H1 (cell line): ENCODE results near the gene AIM2. TPM values are rescaled to one million over a fixed set of nuclear protein-coding genes. Genes with fewer than 3 reads are reported as not detected.

Experiments used
- CTCF ChIA-PET: fragments of 300-600 bp; sonication (Branson Sonifier 250); formaldehyde crosslinking; loops from one replicate; lab custom pipeline; 2021; ENCODE audit not compliant: partially characterized antibody; lab: Charles Lee
- POLR2A ChIA-PET: fragments of 300-600 bp; sonication (Branson Sonifier 250); formaldehyde crosslinking; loops from one replicate; lab custom pipeline; 2021; ENCODE audit warnings: inconsistent platforms; ENCODE audit not compliant: partially characterized antibody; lab: Charles Lee
- DNase-seq, 2 experiments: peaks; one replicate each; pipeline versions ENCODE4 v3.0.0 to v3.0.0-alpha.2; 2010 to 2022; ENCODE audit warnings: low spot score in 2 of 2, low read depth in 1 of 2, mixed read lengths in 1 of 2
- FAIRE-seq: peaks from 2 replicates; lab custom pipeline; 2011; peaks lifted over from hg19 to GRCh38; lab: Jason Lieb, UNC
- H2AFZ ChIP-seq: 2 replicates; pipeline ENCODE4 v1.8.1; 2012; ENCODE audit warnings: low read length, inconsistent platforms
- H2AK5ac ChIP-seq: 2 replicates; pipeline ENCODE4 v1.6.1; 2013; ENCODE audit warnings: low read depth, low read length
- H2BK120ac ChIP-seq: replicated peaks from 2 replicates; pipeline ENCODE3; 2013; ENCODE audit warnings: low read depth, low read length, inconsistent platforms
- H2BK12ac ChIP-seq: 2 replicates; pipeline ENCODE4 v1.6.1; 2013; ENCODE audit warnings: low read depth, low read length
- H2BK15ac ChIP-seq: 2 replicates; pipeline ENCODE4 v1.6.1; 2013; ENCODE audit warnings: low read length
- H2BK20ac ChIP-seq: 2 replicates; pipeline ENCODE4 v1.6.1; 2013; ENCODE audit warnings: low read length
- H2BK5ac ChIP-seq: 2 replicates; pipeline ENCODE4 v1.6.1; 2013; ENCODE audit warnings: low read depth, low read length
- H3K14ac ChIP-seq: 2 replicates; pipeline ENCODE4 v1.6.1; 2013; ENCODE audit warnings: inconsistent platforms; ENCODE audit not compliant: insufficient read length
- H3K18ac ChIP-seq: 2 replicates; pipeline ENCODE4 v1.6.1; 2013; ENCODE audit warnings: low read length; ENCODE audit errors: extremely low read depth
- H3K23ac ChIP-seq: 2 replicates; pipeline ENCODE4 v1.6.1; 2013; ENCODE audit warnings: inconsistent platforms; ENCODE audit not compliant: insufficient read length
- H3K23me2 ChIP-seq: 2 replicates; pipeline ENCODE4 v1.6.1; 2013; ENCODE audit warnings: low read depth, low read length
- H3K27ac ChIP-seq: 2 replicates; pipeline ENCODE4 v1.6.1; 2011; ENCODE audit warnings: low read depth, low read length, inconsistent platforms
- H3K27me3 ChIP-seq, 4 experiments: replicated peaks in 1 of 4; 1 replicate in 1 of 4; 2 replicates in 3 of 4; pipeline versions ENCODE4 v1.6.1 to v1.8.1; 2011 to 2013; ENCODE audit warnings: low read length in 3 of 4, mild to moderate bottlenecking in 3 of 4, inconsistent platforms in 2 of 4, mixed read lengths in 2 of 4, moderate library complexity in 1 of 4; ENCODE audit not compliant: control insufficient read depth in 3 of 4, insufficient read depth in 3 of 4; ENCODE audit errors: extremely low read depth in 1 of 4
- H3K36me3 ChIP-seq, 4 experiments: 2 replicates each; pipeline versions ENCODE4 v1.6.1 to v1.8.1; 2011 to 2013; ENCODE audit warnings: mild to moderate bottlenecking in 4 of 4, low read length in 3 of 4, moderate library complexity in 2 of 4, control low read depth in 1 of 4, inconsistent platforms in 1 of 4; ENCODE audit not compliant: insufficient read depth in 4 of 4, control insufficient read depth in 2 of 4
- H3K4ac ChIP-seq: replicated peaks from 2 replicates; pipeline ENCODE3; 2013; ENCODE audit warnings: low read length, low read depth, mixed read lengths, inconsistent platforms; ENCODE audit not compliant: insufficient read length
- H3K4me1 ChIP-seq, 4 experiments: replicated peaks in 1 of 4; 1 replicate in 1 of 4; 2 replicates in 3 of 4; pipeline versions ENCODE4 v1.6.1 to v1.8.1; 2011 to 2013; ENCODE audit warnings: low read length in 3 of 4, inconsistent platforms in 2 of 4, mixed read lengths in 1 of 4; ENCODE audit not compliant: insufficient read depth in 4 of 4, control insufficient read depth in 3 of 4
- H3K4me2 ChIP-seq, 2 experiments: 2 replicates each; pipeline versions ENCODE4 v1.6.1 to v1.8.1; 2011 to 2013; ENCODE audit warnings: low read depth in 2 of 2, low read length in 2 of 2, control low read depth in 1 of 2, inconsistent platforms in 1 of 2, mild to moderate bottlenecking in 1 of 2; ENCODE audit not compliant: insufficient read depth in 1 of 2
- H3K4me3 ChIP-seq, 4 experiments: fragments of 200-600, 300-600 bp in 1 of 4; sonication (generic), shearing (Covaris generic), sonication (Bioruptor Twin) in 1 of 4; 2 replicates each; pipeline versions ENCODE4 v1.5.1 to v1.8.1; 2011 to 2016; ENCODE audit warnings: low read length in 4 of 4, low read depth in 3 of 4, control low read depth in 2 of 4, inconsistent platforms in 2 of 4, mild to moderate bottlenecking in 2 of 4, mixed read lengths in 1 of 4, moderate library complexity in 1 of 4; ENCODE audit not compliant: insufficient read depth in 2 of 4; ENCODE audit errors: extremely low read depth in 1 of 4
- H3K56ac ChIP-seq: replicated peaks from 2 replicates; pipeline ENCODE3; 2013; ENCODE audit warnings: low read depth, mild to moderate bottlenecking, mixed read lengths, low read length, inconsistent platforms; ENCODE audit not compliant: insufficient read length
- H3K79me1 ChIP-seq: 2 replicates; pipeline ENCODE4 v1.6.1; 2013; ENCODE audit warnings: low read depth, low read length, control low read depth
- H3K79me2 ChIP-seq, 2 experiments: 2 replicates each; pipeline versions ENCODE4 v1.6.1 to v1.8.1; 2012 to 2013; ENCODE audit warnings: low read length in 2 of 2, mild to moderate bottlenecking in 2 of 2, inconsistent platforms in 1 of 2; ENCODE audit not compliant: insufficient read depth in 2 of 2, control insufficient read depth in 1 of 2
- H3K9ac ChIP-seq, 4 experiments: replicated peaks in 1 of 4; 1 replicate in 1 of 4; 2 replicates in 3 of 4; pipeline versions ENCODE4 v1.6.1 to v1.8.1; 2011 to 2013; ENCODE audit warnings: low read depth in 3 of 4, low read length in 3 of 4, control low read depth in 2 of 4, mild to moderate bottlenecking in 2 of 4, moderate library complexity in 2 of 4, inconsistent platforms in 1 of 4; ENCODE audit errors: extremely low read depth in 1 of 4
- H3K9me3 ChIP-seq, 2 experiments: 2 replicates each; pipeline versions ENCODE4 v1.6.1 to v1.8.1; 2012 to 2013; ENCODE audit warnings: mild to moderate bottlenecking in 2 of 2, moderate library complexity in 2 of 2, control low read depth in 1 of 2, inconsistent platforms in 1 of 2, low read depth in 1 of 2, low read length in 1 of 2, mixed read lengths in 1 of 2; ENCODE audit not compliant: insufficient read depth in 2 of 2
- H4K20me1 ChIP-seq, 2 experiments: replicated peaks in 1 of 2; 2 replicates each; pipeline versions ENCODE3 to v1.8.1; 2011 to 2013; ENCODE audit warnings: inconsistent platforms in 2 of 2, low read length in 2 of 2, mild to moderate bottlenecking in 1 of 2; ENCODE audit not compliant: insufficient read depth in 2 of 2, control insufficient read depth in 1 of 2
- H4K5ac ChIP-seq: 2 replicates; pipeline ENCODE4 v1.6.1; 2013; ENCODE audit warnings: low read length, low read depth, mixed read lengths, inconsistent platforms; ENCODE audit not compliant: insufficient read length
- H4K8ac ChIP-seq: 2 replicates; pipeline ENCODE4 v1.8.0; 2013; ENCODE audit warnings: mild to moderate bottlenecking, moderate library complexity, low read length, inconsistent platforms; ENCODE audit not compliant: insufficient read depth; ENCODE audit errors: extremely low read depth
- H4K91ac ChIP-seq: replicated peaks from 2 replicates; pipeline ENCODE3; 2013; ENCODE audit warnings: low read length, mixed read lengths, inconsistent platforms; ENCODE audit not compliant: insufficient read length
- ASH2L ChIP-seq: fragments of 200-600, 300-600 bp; sonication (generic); IDR thresholded peaks from one replicate; pipeline ENCODE4 v1.7.1; 2017; ENCODE audit warnings: low read length
- BCL11A ChIP-seq, 2 experiments: IDR thresholded peaks; one replicate each; pipeline ENCODE4 v1.6.1; 2011; ENCODE audit warnings: low read depth in 2 of 2, low read length in 2 of 2, mild to moderate bottlenecking in 2 of 2
- CHD2 ChIP-seq: IDR thresholded peaks from 2 replicates; pipeline ENCODE4 v1.6.1; 2012; ENCODE audit warnings: low read length, improper control_type of control experiment
- RAD21 ChIP-seq, 2 experiments: IDR thresholded peaks in 1 of 2; conservative IDR thresholded peaks in 1 of 2; 2 replicates each; pipeline ENCODE4 v1.6.1; 2011; ENCODE audit warnings: low read depth in 2 of 2, low read length in 2 of 2, improper control_type of control experiment in 1 of 2, inconsistent platforms in 1 of 2, mild to moderate bottlenecking in 1 of 2, moderate library complexity in 1 of 2
- RFX5 ChIP-seq: IDR thresholded peaks from 2 replicates; pipeline ENCODE4 v1.6.1; 2011; ENCODE audit warnings: low read depth, low read length, improper control_type of control experiment, borderline replicate concordance
- SIN3A ChIP-seq, 2 experiments: IDR thresholded peaks in 1 of 2; conservative IDR thresholded peaks in 1 of 2; 2 replicates each; pipeline ENCODE4 v1.6.1; 2011 to 2012; ENCODE audit warnings: low read length in 2 of 2, improper control_type of control experiment in 1 of 2, low read depth in 1 of 2, mild to moderate bottlenecking in 1 of 2
- SIX5 ChIP-seq: IDR thresholded peaks from 2 replicates; pipeline ENCODE4 v1.6.1; 2011; ENCODE audit warnings: mild to moderate bottlenecking, low read depth, low read length
- SUZ12 ChIP-seq: fragments of 200-600 bp; sonication (generic); IDR thresholded peaks from 2 replicates; pipeline ENCODE4 v1.6.1; 2012; ENCODE audit warnings: mild to moderate bottlenecking, inconsistent platforms, low read length, moderate library complexity, mixed read lengths
- TAF7 ChIP-seq: optimal IDR thresholded peaks from 2 replicates; pipeline ENCODE3; 2011; ENCODE audit warnings: low read depth, mild to moderate bottlenecking, inconsistent platforms, low read length, moderate library complexity, borderline replicate concordance
- WGBS, 2 experiments: shearing (Covaris generic) in 1 of 2; methylation state at CpG; one replicate each; pipeline versions ENCODE4 v1.1.6 to v1.1.7; 2013 to 2015; ENCODE audit warnings: low lambda C conversion rate in 2 of 2, mixed read lengths in 2 of 2, inconsistent platforms in 1 of 2, low coverage in 1 of 2, missing lambda C conversion rate in 1 of 2; ENCODE audit not compliant: insufficient replicate concordance in 2 of 2, insufficient coverage in 1 of 2, insufficient read length in 1 of 2; ENCODE audit errors: extremely low coverage in 1 of 2, missing lambda C conversion rate in 1 of 2; 5-methylcytosine and 5-hydroxymethylcytosine counted together
- polyA plus RNA-seq, 7 experiments: library from polyadenylated mRNA; depleted of rRNA in 3 of 7; stranded (reverse) in 5 of 7; unstranded in 2 of 7; fragments of >200 nt in 5 of 7; fragments of 200-250 nt in 2 of 7; gene quantifications; 1 replicate in 5 of 7; 2 replicates in 1 of 7; 4 replicates in 1 of 7; pipeline versions ENCODE4 v1.2.1 to v1.2.3, GENCODE V29; 2011 to 2013; ENCODE audit warnings: missing spikeins in 2 of 7, mixed read lengths in 2 of 7
- total RNA-seq: library from RNA; stranded (reverse); fragmentation: NEBNext Ultra II Directional; extraction: Animal tissue kit (Norgen Biotek cat#: 25700); gene quantifications from 2 replicates; pipeline ENCODE4 v1.2.1, GENCODE V29; 2021
- TF ChIP-seq, protein P1 (sequence below), 3 experiments: IDR thresholded peaks; 1 replicate in 2 of 3; 2 replicates in 1 of 3; pipeline versions ENCODE4 v1.5.1 to v1.6.1; 2011; ENCODE audit warnings: low read length in 3 of 3, mild to moderate bottlenecking in 3 of 3, inconsistent platforms in 2 of 3, low read depth in 1 of 3, moderate library complexity in 1 of 3; ENCODE audit not compliant: insufficient read depth in 1 of 3; ENCODE audit errors: control extremely low read depth in 1 of 3

AIM2 gene
- total and polyA plus RNA-seq, 2 of the 8 experiments (the other 6 are each of a cell fraction or from before 2014, with no cell fraction given) = 0.21 to 2.1 TPM

DNA sequence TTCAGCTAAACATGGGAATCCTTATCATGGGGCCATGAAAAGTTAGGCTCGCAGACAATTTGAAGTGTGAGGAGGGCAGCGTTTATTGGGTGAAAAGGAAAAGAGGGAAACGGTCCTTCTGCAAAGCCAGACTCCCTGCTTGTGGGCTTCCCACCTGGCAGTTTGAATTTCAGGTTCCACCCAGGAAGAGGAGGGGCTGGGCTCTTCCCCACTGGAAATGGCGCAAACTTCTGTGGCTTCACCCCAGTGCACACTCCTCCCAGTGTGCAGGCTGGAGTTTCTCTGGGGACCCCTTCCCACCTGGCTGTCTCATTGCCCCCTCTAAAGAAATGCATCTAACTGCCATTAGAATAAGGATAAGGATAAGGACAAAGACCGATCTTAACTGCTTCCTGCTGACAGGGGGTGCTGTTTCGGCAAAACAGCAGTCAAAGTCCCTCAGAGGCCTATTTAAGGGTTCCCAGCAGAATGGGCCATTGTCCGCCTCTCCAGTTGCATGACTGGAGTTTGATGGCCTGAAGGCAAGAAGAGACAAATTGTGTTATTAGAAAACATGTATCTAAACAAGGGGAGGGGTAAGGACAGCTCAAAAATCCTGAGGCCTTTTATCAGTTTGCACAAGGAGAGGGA is 20.4 kb downstream of the AIM2 start:
- H4K91ac ChIP-seq = no peak overlapping the region
- no peaks in the 10 kb centered on the region for H3K36me3 ChIP-seq
- H2BK120ac ChIP-seq = no peak overlapping the region
- no peak overlapping the region for H3K4me3 ChIP-seq
- no peaks in the 10 kb centered on the region for H3K79me2 ChIP-seq
- H3K4ac ChIP-seq = no peak overlapping the region
- FAIRE-seq (no peak), DNase-seq (peak; percentile 9 to 54)
- no peak overlapping the region for H4K5ac ChIP-seq
- no peak overlapping the region for H3K27ac ChIP-seq
- WGBS, 2 experiments = 78% methylated on average over 7 of the region's 7 CpGs; no CpG with 5 or more reads in 1 of the 2 experiments
- POLR2A ChIA-PET = no interaction called here
- no peak overlapping the region for H2BK20ac ChIP-seq
- CTCF ChIA-PET = interaction anchor here (0.7 to 2.6 kb wide), 10 partner anchors 12 to 852 kb away, joined by 3 to 18 read pairs (median 4); no protein-coding TSS in a partner anchor
- H4K8ac ChIP-seq = no peak overlapping the region
- H3K9ac ChIP-seq = no peak overlapping the region
- H2AK5ac ChIP-seq = no peak overlapping the region
- H3K27me3 ChIP-seq = no peaks in the 10 kb centered on the region
- no peak overlapping the region for H3K14ac ChIP-seq
- no peak overlapping the region for H2BK12ac ChIP-seq
- no peak overlapping the region for H3K23ac ChIP-seq
- no peaks in the 10 kb centered on the region for H4K20me1 ChIP-seq
- H3K9me3 ChIP-seq = no peaks in the 10 kb centered on the region
- no peak overlapping the region for H2BK5ac ChIP-seq
- no peaks in the 10 kb centered on the region for H3K4me1 ChIP-seq
- H3K56ac ChIP-seq = no peak overlapping the region
- H3K23me2 ChIP-seq = no peaks in the 10 kb centered on the region
- no peaks in the 10 kb centered on the region for H3K79me1 ChIP-seq
- H2AFZ ChIP-seq = peak overlapping the region; percentile 89; the same call in 1 of the 2 replicates
- H3K18ac ChIP-seq = 0 out of 2 replicates have a peak overlapping the region, but pooled peaks have one; percentile 29
- H3K4me2 ChIP-seq = no peak overlapping the region
- no peak overlapping the region for H2BK15ac ChIP-seq
- TF ChIP-seq, protein P1, sequence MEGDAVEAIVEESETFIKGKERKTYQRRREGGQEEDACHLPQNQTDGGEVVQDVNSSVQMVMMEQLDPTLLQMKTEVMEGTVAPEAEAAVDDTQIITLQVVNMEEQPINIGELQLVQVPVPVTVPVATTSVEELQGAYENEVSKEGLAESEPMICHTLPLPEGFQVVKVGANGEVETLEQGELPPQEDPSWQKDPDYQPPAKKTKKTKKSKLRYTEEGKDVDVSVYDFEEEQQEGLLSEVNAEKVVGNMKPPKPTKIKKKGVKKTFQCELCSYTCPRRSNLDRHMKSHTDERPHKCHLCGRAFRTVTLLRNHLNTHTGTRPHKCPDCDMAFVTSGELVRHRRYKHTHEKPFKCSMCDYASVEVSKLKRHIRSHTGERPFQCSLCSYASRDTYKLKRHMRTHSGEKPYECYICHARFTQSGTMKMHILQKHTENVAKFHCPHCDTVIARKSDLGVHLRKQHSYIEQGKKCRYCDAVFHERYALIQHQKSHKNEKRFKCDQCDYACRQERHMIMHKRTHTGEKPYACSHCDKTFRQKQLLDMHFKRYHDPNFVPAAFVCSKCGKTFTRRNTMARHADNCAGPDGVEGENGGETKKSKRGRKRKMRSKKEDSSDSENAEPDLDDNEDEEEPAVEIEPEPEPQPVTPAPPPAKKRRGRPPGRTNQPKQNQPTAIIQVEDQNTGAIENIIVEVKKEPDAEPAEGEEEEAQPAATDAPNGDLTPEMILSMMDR (IDR thresholded peaks at IDR 0.05; ENCODE audit: control extremely low read depth in 1 of 3, insufficient read depth in 1 of 3, low read depth in 1 of 3, low read length in 3 of 3) = peak in 2 of 3 experiments; percentile 40 to 63; a peak in 3 of 4 replicates
- TF ChIP-seq CHD2 (no peak), SIX5 (no peak), BCL11A (IDR thresholded peaks at IDR 0.05; ENCODE audit: low read depth in 2 of 2, low read length in 2 of 2) (no peak), SIN3A (conservative IDR thresholded peaks at IDR 0.05 in 1 of 2, IDR thresholded peaks at IDR 0.05 in 1 of 2; ENCODE audit: low read depth in 1 of 2, low read length in 2 of 2) (no peak), SUZ12 (no peak), TAF7 (no peak), RAD21 (IDR thresholded peaks at IDR 0.05 in 1 of 2, conservative IDR thresholded peaks at IDR 0.05 in 1 of 2; ENCODE audit: low read depth in 2 of 2, low read length in 2 of 2) (peak; percentile 8 to 34; a peak in 2 of 4 replicates), ASH2L (no peak), RFX5 (no peak)
